Stimulated activated CD8-positive, alpha-beta memory T cell treated with anti-CD3 and anti-CD28 coated beads, Interleukin-12 subunit alpha, Interleukin-12 subunit beta, amount 100 ng/mL, for 1 hour (primary cell): ENCODE results near the gene RMND1.
"Not testable (repeated sequence)": the region's sequence is repeated elsewhere in the genome, so short reads cannot be mapped to it uniquely, and the experiment has no call there.

Experiments
- DNase-seq: peaks from one replicate; pipeline ENCODE4 v3.0.0-alpha.2; 2020; ENCODE audit warnings: low read depth

Gene RMND1

DNA sequence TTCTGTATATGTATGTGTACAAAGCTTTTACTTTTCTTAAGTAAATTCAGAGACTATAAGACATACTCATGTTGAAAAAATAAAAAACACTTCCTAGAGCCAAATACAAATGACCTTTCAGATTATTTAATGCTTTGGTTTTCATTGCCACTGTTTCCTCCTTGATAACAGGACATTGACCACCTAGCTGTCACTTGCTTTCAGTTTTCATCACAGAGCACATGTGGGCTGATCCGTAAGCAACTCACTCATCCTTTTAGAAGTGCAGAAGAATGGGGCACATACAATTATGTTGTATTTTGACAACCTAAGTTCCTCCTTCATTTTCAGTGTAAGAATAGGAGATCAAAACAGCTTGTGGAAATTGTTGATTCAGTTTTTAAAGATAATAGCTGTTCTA, 66.7 kb downstream of the RMND1 start:
- DNase-seq, result no peak

DNA sequence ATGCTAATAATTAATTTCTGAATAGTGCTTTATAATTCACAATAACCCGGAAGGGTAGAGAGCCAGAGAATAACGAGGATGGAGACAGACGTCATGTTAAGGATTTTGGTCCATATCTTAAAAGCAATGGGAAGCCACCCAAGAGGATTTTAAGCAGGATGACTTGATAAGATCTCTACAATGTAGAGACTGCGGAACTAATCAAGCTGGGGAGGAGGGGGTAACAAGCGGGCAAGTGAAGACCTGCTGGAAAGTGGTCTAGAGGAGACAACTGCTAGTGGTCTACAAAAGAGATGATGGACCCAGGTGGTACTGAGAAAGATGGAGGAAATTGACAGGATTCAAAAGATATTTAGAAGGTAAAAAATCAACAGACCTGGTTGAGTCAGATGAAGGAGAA, 67.8 kb downstream of the RMND1 start:
- no peak for DNase-seq

DNA sequence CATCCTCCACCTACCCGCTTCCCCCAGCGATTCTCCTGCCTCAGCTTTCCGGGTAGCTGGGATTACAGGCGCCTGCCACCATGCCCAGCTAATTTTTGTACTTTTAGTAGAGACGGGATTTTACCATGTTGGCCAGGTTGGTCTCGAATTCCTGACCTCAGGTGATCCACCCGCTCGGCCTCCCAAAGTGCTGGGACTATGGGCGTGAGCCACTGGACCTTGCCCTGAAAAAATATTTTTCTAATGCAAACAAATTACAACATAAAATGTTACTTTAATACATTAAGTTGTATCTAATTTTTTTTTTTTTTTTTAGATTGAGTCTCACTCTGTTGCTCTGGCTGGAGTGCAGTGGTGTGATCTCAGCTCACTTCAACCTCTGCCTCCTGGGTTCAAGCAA, 69.3 kb downstream of the RMND1 start:
- DNase-seq, result not testable (repeated sequence)

DNA sequence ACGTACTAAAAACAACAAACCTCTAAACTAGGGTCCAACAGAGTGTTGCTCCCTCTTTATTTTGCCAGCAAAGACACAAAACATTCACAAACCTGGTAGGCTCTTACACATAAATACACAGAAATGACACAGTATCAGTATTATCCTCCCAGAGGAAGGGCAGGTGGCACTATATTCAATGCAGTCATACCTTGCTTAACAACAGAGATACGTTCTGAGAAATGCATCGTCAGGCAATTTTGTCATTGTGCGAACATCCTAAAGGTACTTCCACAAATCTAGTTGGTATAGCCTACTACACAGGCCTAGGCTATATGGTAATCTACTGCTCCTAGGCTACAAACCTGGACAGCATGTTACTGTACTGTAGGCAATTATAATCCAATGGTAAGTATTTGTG, 70.2 kb downstream of the RMND1 start:
- DNase-seq, result no peak

DNA sequence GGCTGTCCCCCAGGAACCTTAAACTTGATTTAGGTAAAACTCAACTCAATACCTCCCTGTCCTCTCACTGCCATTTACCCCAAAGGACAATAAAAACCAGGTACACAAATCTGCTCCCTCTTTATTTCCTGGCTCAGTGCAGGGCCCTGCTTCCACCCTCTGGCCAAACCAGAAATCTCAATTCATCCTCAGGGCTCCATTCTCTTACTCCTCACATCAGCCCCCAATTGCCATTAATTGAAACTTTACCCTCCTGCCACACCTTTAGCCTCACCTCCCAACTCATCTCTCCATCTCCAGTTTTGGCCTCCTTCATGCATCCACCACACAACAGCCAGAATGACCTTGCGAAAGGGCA, 71.1 kb downstream of the RMND1 start:
- DNase-seq, result no peak

DNA sequence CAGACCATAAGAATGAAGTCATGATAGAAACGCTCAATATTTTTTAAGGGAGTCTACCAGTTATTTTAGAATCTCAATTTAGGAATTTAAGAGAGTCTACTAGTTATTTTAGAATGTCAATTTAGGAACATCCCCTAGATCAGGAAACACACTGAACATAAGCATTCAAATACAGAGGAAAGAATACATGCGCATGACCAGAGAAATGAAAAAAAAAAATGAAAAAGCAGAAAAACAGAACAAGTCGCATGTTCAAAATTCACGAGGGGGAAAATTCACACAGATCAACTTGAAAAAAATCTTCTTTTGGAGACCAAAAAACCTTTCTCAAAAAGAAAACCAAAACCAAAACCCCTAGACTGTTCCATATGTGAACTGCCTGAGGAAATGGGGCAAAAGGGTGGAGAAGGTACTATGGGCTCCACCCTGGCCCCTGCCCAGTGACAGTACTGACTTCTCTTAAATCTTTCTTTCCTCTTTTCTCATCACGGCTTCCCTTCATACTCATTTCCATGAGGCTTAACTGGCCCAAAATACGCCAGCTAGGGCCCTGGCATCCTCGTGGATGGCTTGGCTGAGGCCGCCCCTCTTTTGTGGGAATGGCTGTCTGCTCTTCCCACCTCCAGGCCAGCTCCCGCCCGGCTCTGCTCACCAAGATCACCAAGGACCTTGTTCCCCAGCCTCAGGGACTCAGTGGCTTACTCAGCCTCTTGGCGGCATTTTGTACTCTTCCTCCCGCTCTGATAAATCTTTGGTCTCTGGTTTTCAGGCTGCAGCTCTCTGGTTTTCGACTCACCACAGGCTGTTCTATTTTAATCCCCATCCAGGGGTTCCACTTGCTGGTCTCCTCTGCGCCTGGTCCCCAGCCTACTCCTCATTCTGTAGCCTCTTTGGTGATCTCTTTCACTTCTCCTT, 71.7 kb downstream of the RMND1 start:
- no peak for DNase-seq

DNA sequence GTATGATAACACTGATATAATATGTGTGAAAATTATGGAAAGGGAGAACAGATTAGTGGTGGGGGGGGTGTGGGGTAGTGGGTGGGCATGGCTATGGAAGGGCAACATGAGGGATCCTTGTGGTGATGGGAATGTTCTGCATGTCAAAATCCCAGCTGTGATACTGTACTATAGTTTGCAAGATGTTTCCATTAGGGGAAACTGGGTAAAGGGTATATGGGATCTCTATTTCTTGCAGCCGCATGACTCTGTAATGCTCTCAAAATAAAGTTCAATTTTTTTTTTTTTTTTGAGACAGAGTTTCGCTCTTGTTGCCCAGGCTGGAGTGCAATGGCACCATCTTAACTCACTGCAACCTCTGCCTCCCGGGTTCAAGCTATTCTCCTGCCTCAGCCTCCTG, 74.8 kb downstream of the RMND1 start:
- no peak for DNase-seq

DNA sequence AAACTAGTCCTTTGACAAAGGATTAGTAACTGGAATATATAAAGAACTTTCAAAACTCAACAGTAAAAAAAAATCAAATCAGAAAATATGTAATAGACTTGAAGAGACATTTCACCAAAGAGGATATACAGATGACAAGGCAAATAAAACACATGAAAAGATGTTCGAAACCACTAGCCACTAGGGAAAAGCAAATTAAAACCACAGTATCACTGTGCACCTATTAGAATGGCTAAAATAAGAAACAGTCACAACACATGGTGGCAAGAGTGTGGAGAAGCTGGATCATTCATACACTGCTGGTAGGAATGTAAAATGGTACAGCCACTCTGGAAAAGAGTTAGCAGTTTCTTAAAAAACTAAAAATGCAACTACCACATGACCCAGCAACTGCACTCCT, 75.5 kb downstream of the RMND1 start:
- DNase-seq, result no peak

DNA sequence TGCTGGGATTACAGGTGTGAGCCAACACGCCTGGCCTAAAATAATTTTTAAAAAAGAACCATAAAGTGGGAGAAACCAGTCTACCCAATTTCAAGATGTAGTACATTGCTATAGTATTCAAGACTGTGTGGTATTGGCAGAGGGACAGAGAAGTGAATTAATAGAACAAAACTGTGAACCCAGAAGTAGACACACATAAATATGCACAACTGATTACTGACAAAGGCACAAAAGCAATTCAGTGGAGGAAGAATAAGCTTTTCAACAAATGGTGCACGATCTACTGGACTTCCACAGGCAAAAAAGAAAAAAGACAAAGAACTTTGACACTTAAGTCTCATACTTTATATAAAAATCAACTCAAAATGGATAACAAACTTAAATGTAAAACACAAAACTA, 76.1 kb downstream of the RMND1 start:
- no peak for DNase-seq

DNA sequence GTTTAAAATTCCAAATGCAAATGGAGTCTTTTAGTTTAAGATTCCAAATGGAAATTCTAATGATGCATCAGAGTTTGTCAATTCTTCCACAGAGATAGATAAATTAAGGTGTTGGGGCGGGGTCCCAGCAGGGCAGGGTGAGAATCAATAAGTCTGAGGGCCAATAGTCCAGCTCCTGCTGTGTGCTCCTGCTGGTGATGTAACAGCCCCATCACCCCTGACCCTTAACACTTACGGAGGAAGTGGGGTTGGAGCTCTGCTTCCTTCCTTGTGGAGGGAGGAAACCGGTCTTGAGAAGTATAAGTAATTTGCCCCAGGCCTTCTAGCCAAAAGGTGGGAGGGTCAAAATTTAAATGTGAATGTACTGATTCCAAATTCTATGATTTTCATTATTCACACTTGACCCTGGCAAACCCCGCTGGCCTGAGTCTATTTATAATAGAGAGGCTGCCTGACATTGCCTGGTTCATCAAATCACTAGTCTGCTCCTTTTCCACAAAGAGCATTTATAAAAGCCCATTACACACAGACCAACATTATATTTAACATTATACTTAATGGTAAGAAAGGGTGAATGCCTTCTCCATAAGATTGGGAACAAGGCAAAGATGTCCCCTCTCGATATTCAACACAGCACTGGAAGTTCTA, 77.8 kb downstream of the RMND1 start:
- no peak for DNase-seq

DNA sequence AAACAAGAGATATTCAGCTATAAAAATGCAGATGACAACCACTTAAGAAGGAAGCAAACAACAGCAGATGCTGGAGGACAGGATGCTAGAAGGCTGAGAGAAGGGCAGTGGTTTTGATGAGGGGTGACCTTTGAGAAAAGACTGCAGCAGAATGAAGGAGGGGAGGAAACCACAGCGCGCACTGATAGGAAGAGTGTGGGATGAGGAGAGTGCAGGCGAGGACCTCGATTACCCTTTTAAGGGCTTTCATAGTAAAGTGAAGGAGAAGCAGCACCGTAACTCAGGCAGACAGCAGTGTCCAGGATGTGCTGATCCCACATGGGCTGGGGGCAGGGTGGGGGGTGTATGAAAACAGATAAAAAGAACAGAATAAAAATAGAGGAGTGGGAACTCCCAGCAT, 79.8 kb downstream of the RMND1 start:
- no peak for DNase-seq

DNA sequence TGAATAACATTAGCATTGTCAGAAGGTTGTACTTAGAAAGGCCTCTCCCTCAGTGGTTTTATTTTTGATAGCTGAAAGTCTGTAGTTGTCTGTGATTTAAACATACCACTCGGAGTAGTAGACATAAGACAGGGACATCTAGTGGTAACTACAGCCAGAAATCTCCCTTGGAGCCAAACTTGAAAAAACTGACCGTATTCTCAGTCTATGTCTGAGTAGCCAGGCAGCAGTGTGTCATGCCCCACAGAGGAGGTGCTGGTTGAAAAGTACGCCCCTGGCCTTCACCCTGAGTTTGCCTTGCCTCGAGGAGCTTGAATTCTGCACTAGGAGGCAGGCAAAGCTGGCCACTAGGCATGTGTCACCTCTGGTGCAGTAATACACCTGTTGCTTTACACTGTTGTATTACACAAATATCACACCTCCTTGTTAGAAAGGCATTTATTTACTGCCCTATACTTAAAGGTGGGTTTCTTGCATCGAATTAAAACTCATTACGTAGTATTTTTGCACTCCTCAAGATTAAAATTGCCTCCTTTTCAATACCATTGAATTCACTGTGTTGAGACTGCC, 81.3 kb downstream of the RMND1 start:
- DNase-seq, result no peak

DNA sequence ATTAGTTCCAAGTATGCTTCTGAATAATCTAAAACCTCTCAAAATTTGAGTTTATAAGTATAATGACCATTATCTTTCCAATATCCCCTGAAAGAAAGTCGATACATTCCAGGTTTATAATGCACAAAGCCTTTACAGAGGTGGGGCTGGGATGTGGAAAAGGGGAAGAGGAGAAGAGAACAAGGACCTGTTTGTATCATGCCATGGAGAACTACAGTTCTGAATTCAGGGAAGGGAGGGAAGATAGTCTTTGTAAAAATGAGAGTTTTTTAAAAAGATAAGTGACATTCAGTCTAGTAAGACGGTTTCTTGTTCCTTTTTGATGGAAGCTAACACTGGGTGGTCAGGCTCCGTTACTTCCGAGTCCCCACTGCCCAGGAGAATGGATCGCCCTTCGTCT, 86.7 kb downstream of the RMND1 start:
- no peak for DNase-seq

DNA sequence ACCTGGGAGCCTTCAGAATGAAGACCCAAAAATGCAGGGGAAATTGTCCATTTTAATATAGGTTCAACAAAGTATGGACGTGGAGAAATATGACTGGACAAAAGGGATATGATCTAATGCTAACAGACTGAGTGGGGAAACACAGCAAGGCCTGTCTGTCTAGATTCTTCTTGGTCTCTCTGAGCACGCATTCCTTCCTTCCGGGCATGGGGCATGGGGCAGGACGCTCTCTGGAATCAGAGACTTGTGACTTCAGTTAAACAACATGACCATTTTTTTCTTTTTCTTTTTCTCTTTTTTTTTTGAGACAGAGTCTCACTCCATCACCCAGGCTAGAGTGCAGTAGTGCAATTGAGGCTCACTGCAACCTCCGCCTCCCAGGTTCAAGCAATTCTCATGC, 92.4 kb downstream of the RMND1 start:
- no peak for DNase-seq

DNA sequence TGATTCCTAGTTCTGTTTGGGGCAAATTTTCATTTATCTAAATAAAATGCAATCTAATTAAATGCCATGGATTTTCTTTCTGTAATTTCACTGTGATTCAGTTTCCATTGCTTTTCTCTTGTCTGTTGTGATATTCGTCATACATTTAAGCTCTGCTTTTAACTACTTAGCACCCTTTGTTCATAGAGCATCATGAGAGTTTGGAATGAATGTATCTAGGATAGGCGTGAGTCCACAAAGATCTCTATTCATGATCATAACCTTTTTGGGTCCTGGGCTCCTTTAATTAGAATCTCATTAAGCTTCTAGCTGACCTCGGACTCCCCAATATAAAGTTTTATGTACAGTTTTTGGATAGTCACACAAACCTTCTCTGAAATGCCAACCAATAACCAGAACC, 93.5 kb downstream of the RMND1 start:
- DNase-seq, result no peak

DNA sequence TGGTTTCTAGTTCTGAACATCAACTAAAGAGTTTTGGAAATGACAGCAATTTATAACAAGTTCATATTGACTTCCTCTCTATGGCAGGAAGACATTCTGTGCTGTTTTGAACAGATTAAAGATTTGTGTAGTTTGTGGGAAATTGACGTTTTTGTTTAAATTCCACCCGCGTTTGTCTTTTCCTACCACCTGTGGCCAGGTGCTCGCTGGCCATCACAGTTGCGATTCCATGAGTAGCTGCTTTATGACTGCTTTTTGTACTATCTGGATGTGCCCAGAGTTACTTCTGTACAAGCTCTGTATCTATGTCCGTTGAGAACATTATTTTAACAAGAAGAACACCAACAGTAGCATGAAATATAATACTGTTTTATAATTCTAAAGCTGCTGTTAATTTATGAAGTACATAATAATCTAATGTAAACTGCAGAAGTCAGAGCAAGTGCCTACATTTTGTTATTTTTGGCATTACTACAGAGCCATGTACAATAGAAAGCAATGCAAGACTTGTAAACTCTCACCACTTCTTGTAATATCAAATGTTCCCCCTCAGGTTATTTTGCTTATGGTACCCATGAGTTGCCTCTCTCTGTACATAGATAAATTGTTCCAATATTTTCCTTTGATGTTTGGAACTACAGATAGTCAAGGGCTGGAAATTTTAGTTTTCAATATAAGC, 94.0 kb downstream of the RMND1 start:
- DNase-seq, result no peak

DNA sequence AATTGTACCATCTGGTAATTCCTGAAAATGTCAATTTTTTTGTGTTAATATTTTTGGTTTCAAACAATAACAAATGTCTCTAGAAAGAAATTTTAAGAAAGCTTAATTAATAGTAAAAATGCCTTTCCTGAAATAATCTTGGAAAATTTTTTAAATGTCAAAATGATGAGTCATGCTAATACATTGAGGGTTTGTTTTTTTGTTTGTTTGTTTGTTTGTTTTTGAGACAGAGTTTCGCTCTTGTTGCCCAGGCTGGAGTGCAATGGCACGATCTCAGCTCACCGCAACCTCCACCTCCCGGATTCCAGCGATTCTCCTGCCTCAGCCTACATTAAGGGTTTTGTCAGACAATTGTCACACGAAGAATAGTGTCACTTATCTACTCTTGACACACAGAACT, 94.9 kb downstream of the RMND1 start:
- not testable (repeated sequence) for DNase-seq
